Loucy (cell line): ENCODE data around the gene PERP.

Experiments used
- H2AFZ ChIP-seq: fragments of 200-600 bp; sonication (generic); 2 replicates; pipeline ENCODE4 v1.6.0; 2016; ENCODE audit warnings: antibody characterized with exemption, mild to moderate bottlenecking, low read length, moderate library complexity
- H3F3A ChIP-seq: fragments of 200-600 bp; 2 replicates; pipeline ENCODE4 v1.6.0; 2016; ENCODE audit warnings: antibody characterized with exemption, low read depth, mild to moderate bottlenecking
- H3K27me3 ChIP-seq: fragments of 200-600 bp; sonication (generic); 2 replicates; pipeline ENCODE4 v1.6.1; 2014; ENCODE audit warnings: low read length, mild to moderate bottlenecking; ENCODE audit not compliant: insufficient read depth, poor library complexity, severe bottlenecking
- H3K36me3 ChIP-seq: fragments of 200-600 bp; sonication (generic); 2 replicates; pipeline ENCODE4 v1.6.1; 2016; ENCODE audit warnings: low read length; ENCODE audit not compliant: insufficient read depth
- H3K4me1 ChIP-seq: fragments of 200-600 bp; sonication (generic); 2 replicates; pipeline ENCODE4 v1.5.1; 2014; ENCODE audit warnings: low read length, mild to moderate bottlenecking; ENCODE audit not compliant: insufficient read depth, poor library complexity, severe bottlenecking
- H3K4me2 ChIP-seq: fragments of 200-600 bp; sonication (generic); 2 replicates; pipeline ENCODE4 v1.6.0; 2014; ENCODE audit warnings: antibody characterized with exemption, low read length, low read depth, mild to moderate bottlenecking; ENCODE audit not compliant: poor library complexity, severe bottlenecking
- H3K4me3 ChIP-seq: fragments of 200-600 bp; sonication (generic); 2 replicates; pipeline ENCODE4 v1.5.1; 2014; ENCODE audit warnings: low read length, mild to moderate bottlenecking, mixed read lengths; ENCODE audit not compliant: poor library complexity, severe bottlenecking
- H3K79me2 ChIP-seq: fragments of 200-600 bp; sonication (generic); 2 replicates; pipeline ENCODE4 v1.6.1; 2014; ENCODE audit warnings: low read length; ENCODE audit not compliant: insufficient read depth
- H3K9ac ChIP-seq: fragments of 200-600 bp; sonication (generic); 2 replicates; pipeline ENCODE4 v1.6.0; 2014; ENCODE audit warnings: mild to moderate bottlenecking, low read depth, low read length, moderate library complexity; ENCODE audit not compliant: poor library complexity, severe bottlenecking
- H3K9me2 ChIP-seq: fragments of 200-600 bp; sonication (generic); replicated peaks from 2 replicates; pipeline ENCODE4 v1.6.1; 2016; ENCODE audit warnings: low read depth, low read length, mixed read lengths
- H3K9me3 ChIP-seq: fragments of 200-600 bp; sonication (generic); 2 replicates; pipeline ENCODE4 v1.6.1; 2014; ENCODE audit warnings: mild to moderate bottlenecking, antibody characterized with exemption, low read length, low read depth; ENCODE audit not compliant: insufficient read depth
- H4K20me1 ChIP-seq: fragments of 200-600 bp; sonication (generic); 2 replicates; pipeline ENCODE4 v1.6.0; 2014; ENCODE audit warnings: antibody characterized with exemption, low read length, mild to moderate bottlenecking; ENCODE audit not compliant: insufficient read depth, poor library complexity, severe bottlenecking
- CTCF ChIP-seq: fragments of 200-600 bp; sonication (generic); conservative IDR thresholded peaks from 2 replicates; pipeline ENCODE4 v1.5.1; 2014; ENCODE audit warnings: mild to moderate bottlenecking, antibody characterized with exemption, low read length
- EZH2phosphoT487 ChIP-seq: fragments of 200-600 bp; IDR thresholded peaks from 2 replicates; pipeline ENCODE4 v1.6.1; 2018; ENCODE audit warnings: antibody characterized with exemption, mild to moderate bottlenecking, moderate library complexity, borderline replicate concordance

Gene PERP

GRCh38 chr6:138073264-138073663 is 34.0 kb downstream of the PERP start:
- Histone ChIP-seq H3F3A (no peaks in the 10 kb centered on the region), H3K4me3 (no peak overlapping the region), H3K9ac (no peak overlapping the region), H2AFZ (no peak overlapping the region), H4K20me1 (no peaks in the 10 kb centered on the region), H3K4me2 (no peak overlapping the region), H3K27me3 (no peaks in the 10 kb centered on the region), H3K9me3 (no peaks in the 10 kb centered on the region), H3K36me3 (no peaks in the 10 kb centered on the region), H3K79me2 (no peaks in the 10 kb centered on the region), H3K4me1 (no peaks in the 10 kb centered on the region), H3K9me2 (no peaks in the 10 kb centered on the region)
- no peak for TF ChIP-seq EZH2phosphoT487
- no peak for TF ChIP-seq CTCF

- H3K79me2 ChIP-seq = no peaks in the 10 kb centered on the region
- H3K9me2 ChIP-seq = no peaks in the 10 kb centered on the region
- no peaks in the 10 kb centered on the region for H3K9me3 ChIP-seq
- H4K20me1 ChIP-seq = no peaks in the 10 kb centered on the region
- TF ChIP-seq CTCF (no peak), EZH2phosphoT487 (no peak)
- H3K4me1 ChIP-seq = no peaks in the 10 kb centered on the region
- no peak overlapping the region for H3K9ac ChIP-seq
- no peaks in the 10 kb centered on the region for H3K36me3 ChIP-seq
- no peaks in the 10 kb centered on the region for H3K27me3 ChIP-seq
- no peak overlapping the region for H3K4me2 ChIP-seq
- no peaks in the 10 kb centered on the region for H3F3A ChIP-seq
- no peak overlapping the region for H2AFZ ChIP-seq
- H3K4me3 ChIP-seq = no peak overlapping the region
These were observed 43.5 kb downstream of the PERP start for GRCh38 chr6:138063726-138064125.

DNA sequence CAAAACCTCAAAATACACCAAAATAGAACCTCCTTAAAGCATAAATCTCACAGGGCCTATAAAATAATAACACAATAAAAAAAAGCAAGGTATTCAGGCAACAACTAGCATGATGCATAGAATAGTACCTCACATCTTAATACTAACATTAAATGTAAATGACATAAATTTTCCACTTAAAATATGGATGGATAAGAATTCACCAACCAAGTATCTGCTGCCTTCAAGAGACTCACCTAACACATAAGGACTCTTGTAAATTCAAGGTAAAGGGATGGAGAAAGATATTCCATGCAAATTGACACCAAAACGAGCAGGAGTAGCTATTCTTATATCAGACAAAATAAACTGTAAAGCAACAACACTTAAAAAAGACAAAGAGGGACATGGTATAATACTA is 52.2 kb downstream of the PERP start:
- no peak for TF ChIP-seq CTCF
- TF ChIP-seq EZH2phosphoT487 = no peak
- Histone ChIP-seq H3K27me3 (no peaks in the 10 kb centered on the region), H3K9me2 (no peaks in the 10 kb centered on the region), H3K4me3 (no peak overlapping the region), H3K4me2 (no peak overlapping the region), H3K36me3 (no peaks in the 10 kb centered on the region), H4K20me1 (no peaks in the 10 kb centered on the region), H3K9ac (no peak overlapping the region), H3F3A (no peaks in the 10 kb centered on the region), H3K4me1 (no peaks in the 10 kb centered on the region), H3K9me3 (no peaks in the 10 kb centered on the region), H2AFZ (no peak overlapping the region), H3K79me2 (no peaks in the 10 kb centered on the region)
